HG03196 (cell line): ENCODE results near the gene TP53TG3E.
"Not testable (repeated sequence)": the region's sequence is repeated elsewhere in the genome, so short reads cannot be mapped to it uniquely, and the experiment has no call there.

ENCODE experiments used
- ATAC-seq: cut with Tn5 transposase; IDR thresholded peaks from one replicate; pipeline ENCODE4 v1.9.1; 2021; ENCODE audit not compliant: unreplicated experiment

The TP53TG3E gene

GRCh38 chr16:33304006-33304405, at the start of gene TP53TG3E:
Gene TP53TG3E (plus strand): TSS chr16:33304306. CDS start chr16:33304374, 68 bp downstream.
- ATAC-seq = not testable (repeated sequence)

- not testable (repeated sequence) for ATAC-seq
These were observed 32.3 kb downstream of the TP53TG3E start for GRCh38 chr16:33336226-33337012.

DNA sequence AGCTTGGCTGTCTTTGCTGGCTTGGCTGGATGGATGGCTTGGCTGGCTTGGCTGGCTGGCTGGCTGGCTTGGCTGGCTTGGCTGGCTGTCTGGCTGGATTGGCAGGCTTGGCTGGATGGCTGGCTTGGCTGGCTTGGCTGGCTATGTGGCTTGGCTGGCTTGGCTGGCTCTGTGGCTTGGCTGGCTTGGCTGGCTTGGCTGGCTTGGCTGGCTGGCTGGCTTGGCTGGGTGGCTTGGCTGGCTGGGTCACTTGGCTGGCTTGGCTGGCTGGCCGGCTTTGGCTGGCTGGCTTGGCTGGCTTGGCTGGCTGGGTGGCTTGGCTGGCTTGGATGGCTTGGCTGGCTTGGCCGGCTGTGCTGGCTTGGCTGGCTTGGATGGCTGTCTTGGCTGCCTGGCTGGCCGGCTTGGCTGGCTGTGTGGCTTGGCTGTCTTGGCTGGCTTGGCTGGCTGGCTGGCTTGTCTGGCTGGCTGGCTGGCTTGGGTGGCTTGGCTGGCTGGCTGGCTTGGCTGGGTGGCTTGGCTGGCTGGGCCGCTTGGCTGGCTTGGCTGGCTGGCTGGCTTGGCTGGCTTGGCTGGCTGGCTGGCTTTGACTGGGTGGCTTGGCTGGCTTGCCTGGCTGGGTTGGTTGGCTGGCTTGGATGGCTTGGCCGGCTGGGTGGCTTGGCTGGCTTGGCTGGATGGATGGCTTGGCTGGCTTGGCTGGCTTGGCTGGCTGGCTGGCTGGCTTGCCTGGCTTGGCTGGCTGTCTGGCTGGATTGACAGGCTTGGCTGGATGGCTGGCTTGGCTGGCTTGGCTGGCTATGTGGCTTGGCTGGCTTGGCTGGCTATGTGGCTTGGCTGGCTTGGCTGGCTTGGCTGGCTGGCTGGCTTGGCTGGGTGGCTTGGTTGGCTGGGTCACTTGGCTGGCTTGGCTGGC, 33.8 kb downstream of the TP53TG3E start:
- ATAC-seq = not testable (repeated sequence)

DNA sequence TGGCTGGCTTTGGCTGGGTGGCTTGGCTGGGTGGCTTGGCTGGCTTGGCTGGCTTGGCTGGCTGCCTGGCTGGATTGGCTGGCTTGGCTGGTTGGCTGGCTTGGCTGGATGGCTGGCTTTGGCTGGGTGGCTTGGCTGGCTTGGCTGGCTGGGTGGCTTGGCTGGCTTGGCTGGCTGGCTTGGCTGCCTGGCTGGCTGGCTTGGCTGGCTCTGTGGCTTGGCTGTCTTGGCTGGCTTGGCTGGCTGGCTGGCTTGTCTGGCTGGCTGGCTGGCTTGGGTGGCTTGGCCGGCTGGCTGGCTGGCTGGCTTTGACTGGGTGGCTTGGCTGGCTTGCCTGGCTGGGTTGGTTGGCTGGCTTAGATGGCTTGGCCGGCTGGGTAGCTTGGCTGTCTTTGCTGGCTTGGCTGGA, 34.4 kb downstream of the TP53TG3E start:
- not testable (repeated sequence) for ATAC-seq

DNA sequence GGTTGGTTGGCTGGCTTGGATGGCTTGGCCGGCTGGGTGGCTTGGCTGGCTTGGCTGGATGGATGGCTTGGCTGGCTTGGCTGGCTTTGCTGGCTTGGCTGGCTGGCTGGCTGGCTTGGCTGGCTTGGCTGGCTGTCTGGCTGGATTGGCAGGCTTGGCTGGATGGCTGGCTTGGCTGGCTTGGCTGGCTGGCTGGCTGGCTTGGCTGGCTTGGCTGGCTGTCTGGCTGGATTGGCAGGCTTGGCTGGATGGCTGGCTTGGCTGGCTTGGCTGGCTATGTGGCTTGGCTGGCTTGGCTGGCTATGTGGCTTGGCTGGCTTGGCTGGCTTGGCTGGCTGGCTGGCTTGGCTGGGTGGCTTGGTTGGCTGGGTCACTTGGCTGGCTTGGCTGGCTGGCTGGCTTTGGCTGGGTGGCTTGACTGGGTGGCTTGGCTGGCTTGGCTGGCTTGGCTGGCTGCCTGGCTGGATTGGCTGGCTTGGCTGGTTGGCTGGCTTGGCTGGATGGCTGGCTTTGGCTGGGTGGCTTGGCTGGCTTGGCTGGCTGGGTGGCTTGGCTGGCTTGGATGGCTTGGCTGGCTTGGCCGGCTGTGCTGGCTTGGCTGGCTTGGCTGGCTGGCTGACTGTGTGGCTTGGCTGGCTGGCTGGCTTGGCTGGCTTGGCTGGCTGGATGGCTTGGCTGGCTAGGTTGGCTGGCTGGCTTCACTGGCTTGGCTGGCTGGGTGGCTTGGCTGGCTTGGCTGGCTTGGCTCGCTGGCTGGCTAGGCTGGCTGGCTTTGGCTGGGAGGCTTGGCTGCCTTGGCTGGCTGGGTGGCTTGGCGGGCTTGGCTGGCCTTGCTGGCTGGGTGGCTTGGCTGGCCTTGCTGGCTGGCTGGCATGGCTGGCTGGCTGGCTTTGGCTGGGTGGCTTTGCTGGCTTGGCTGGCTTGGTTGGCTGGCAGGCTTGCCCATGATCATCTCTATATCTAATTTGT, 35.3 kb downstream of the TP53TG3E start:
- ATAC-seq = not testable (repeated sequence)
